GM23248 (cell line): ENCODE results near the gene SOX30.

Experiments
- EZH2 ChIP-seq: fragments of 200-600 bp; sonication (generic); IDR thresholded peaks from 2 replicates; pipeline ENCODE4 v1.6.1; 2018; ENCODE audit warnings: antibody characterized with exemption, mild to moderate bottlenecking; ENCODE audit not compliant: insufficient read depth, poor library complexity, severe bottlenecking
- EZH2phosphoT487 ChIP-seq: fragments of 200-600 bp; sonication (generic); IDR thresholded peaks from 2 replicates; pipeline ENCODE4 v1.6.1; 2018; ENCODE audit warnings: antibody characterized with exemption, moderate library complexity, mild to moderate bottlenecking, low read depth; ENCODE audit not compliant: insufficient read depth

DNA sequence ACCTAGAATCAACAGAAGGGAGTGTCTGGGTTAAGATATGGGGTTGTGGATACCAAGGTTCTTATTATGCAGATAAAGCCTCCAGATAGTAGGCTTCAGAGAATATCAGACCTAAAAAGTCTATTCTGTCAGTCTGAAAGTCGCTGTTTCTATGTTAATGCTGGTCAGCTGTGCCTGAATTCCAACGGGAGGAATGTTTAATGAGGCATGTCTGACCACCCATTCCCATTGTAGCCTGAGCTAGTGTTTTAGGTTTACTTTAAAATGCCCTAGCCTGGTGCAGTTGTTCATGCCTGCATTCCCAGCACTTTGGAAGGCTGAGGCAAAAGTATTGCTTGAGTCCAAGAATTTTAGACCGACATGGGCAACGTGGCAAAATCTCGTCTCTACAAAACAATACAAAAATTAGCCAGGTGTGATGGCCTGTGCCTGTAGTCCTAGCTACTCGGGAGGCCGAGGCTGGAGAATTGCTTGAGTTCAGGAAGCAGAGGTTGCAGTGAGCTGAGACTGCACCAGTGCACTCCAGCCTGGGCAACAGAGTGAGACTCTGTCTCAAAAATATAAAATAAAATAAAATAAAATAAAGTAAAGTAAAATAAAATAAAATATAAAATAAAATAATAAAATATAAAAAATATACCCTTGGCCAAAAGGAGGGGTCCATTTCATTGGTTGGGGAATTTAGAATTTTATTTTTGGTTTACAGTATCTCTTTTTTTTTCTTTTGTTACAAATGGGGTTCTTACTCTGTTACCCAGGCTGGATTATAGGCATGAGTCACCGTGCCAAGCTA, 7.8 kb upstream of the SOX30 start:
- TF ChIP-seq EZH2, result no peak
- no peak for TF ChIP-seq EZH2phosphoT487
